Measurements from ENCODE around the gene CMAS. TPM values are rescaled to one million over a fixed set of nuclear protein-coding genes. Genes with fewer than 3 reads are reported as not detected.
"Not testable (repeated sequence)": the region's sequence is repeated elsewhere in the genome, so short reads cannot be mapped to it uniquely, and the experiment has no call there.

The CMAS gene
- total RNA-seq, 1 experiment from 2014 or later = 41.5 TPM

DNA sequence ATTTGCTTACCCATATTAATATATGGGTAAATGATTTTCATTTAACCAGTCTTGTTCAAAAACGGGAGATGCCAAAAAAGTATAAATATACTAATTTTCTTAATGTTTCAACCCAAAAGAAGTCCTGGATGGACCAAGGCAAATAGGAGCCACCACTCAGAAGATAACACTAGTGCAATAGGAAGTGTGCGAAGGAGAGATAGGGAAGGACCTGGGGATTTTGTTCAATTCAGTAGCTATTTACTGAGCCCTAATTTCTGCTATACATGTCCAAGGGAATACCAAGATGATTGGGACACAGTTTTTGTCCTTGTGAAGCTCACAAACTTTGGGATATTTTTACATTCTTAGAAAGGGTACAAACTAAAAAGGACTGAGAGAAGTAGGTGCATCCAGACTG is 1.5 kb downstream of the CMAS start:
- TSS peak; percentile 32 for BruUV-seq (replicated peaks)
- intact Hi-C loops (cut with micrococcal nuclease) = no loop called here
- POLR2A ChIA-PET = interaction anchor here (0.9 to 3.0 kb wide), 8 partner anchors 9 to 581 kb away, joined by 3 to 23 read pairs (median 4); no protein-coding TSS in a partner anchor
- Mint-ChIP-seq H3K9me3 (ENCODE audit: unreplicated experiment) (no peaks in the 10 kb centered on the region), H3K27me3 (ENCODE audit: insufficient read depth, unreplicated experiment) (no peaks in the 10 kb centered on the region), H3K4me1 (ENCODE audit: insufficient read depth, unreplicated experiment) (peaks cover 32% of the 10 kb centered on the region), H3K4me3 (ENCODE audit: unreplicated experiment) (peak overlapping the region; percentile 86), H3K27ac (ENCODE audit: low read depth, unreplicated experiment) (peak overlapping the region; percentile 66), H3K36me3 (ENCODE audit: insufficient read depth, unreplicated experiment) (peaks cover 10% of the 10 kb centered on the region)
- CTCF ChIA-PET = no interaction called here
- no peak for DNase-seq (ENCODE audit: unreplicated experiment)
- TF ChIP-seq CTCF (IDR thresholded peaks at IDR 0.05; ENCODE audit: unreplicated experiment) = no peak

DNA sequence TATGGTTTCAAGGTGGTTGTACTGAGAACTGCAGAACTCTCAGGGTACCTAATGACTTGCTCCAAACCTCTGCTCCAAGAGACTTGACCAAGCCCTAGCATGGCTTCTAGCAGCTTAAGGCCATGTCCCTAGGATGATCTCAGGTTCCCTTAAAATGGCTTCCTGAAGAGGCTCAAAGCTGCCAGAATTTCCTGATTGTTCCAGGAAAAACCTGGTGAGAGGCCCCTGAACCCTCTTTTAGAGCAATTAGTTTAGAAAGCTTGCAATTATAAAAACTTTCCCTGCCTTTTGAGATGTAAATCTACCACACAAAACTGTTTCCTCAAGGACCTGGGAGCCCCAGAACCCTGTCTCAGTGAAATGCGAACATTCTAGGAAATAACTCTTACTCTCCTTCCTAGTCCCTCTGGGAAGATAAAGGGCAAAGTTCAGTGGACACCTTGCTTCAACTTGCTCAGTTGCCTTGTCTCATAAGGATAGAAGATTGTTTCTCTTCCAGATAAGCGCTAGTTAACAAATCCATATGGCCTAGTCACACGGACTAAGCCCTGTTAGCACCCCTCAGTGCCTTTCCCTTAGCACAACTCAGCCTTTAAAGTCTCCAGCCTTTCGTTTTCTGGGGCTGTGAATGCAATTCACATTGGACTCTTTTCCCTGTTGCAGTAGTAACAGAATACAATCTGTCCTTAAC is 2.5 kb downstream of the CMAS start:
- no peak overlapping the region for H3K27ac Mint-ChIP-seq (ENCODE audit: low read depth, unreplicated experiment)
- peaks cover 22% of the 10 kb centered on the region for H3K4me1 Mint-ChIP-seq (ENCODE audit: insufficient read depth, unreplicated experiment)
- intact Hi-C loops (cut with micrococcal nuclease) = no loop called here
- no peak overlapping the region for H3K4me3 Mint-ChIP-seq (ENCODE audit: unreplicated experiment)
- ChIA-PET CTCF (no interaction called here), POLR2A (interaction anchor here (2.0 kb wide), 1 partner anchor 580 kb away, joined by 5 read pairs; no protein-coding TSS in a partner anchor)
- peaks cover 10% of the 10 kb centered on the region for H3K36me3 Mint-ChIP-seq (ENCODE audit: insufficient read depth, unreplicated experiment)
- DNase-seq (ENCODE audit: unreplicated experiment) = no peak
- no peaks in the 10 kb centered on the region for H3K9me3 Mint-ChIP-seq (ENCODE audit: unreplicated experiment)
- no peaks in the 10 kb centered on the region for H3K27me3 Mint-ChIP-seq (ENCODE audit: insufficient read depth, unreplicated experiment)
- BruUV-seq (replicated peaks) = no TSS peak
- no peak for TF ChIP-seq CTCF (IDR thresholded peaks at IDR 0.05; ENCODE audit: unreplicated experiment)

DNA sequence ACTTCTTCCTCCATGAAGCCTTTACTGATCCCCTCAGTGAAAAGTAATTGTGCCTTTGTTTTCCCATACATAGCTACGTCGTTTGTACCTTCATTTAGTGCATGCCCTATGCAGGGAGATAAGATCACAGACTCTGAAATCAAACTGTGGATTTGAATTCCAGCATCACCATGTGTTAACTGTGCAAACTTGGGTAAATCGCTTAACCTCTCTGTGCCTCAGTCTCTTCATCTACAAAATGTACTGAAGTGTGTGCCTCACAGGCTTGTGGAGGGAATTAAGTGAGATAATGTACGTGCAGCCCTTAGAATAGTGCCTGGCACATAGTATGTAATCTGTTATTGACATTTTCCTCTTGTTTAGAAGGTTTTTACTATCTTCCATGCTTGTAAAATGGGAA is 4.1 kb downstream of the CMAS start:
- TF ChIP-seq CTCF (IDR thresholded peaks at IDR 0.05; ENCODE audit: unreplicated experiment) = no peak
- no peak overlapping the region for H3K4me3 Mint-ChIP-seq (ENCODE audit: unreplicated experiment)
- ChIA-PET CTCF (interaction anchor here (0.6 to 1.7 kb wide), 3 partner anchors 31 to 802 kb away, joined by 3 read pairs; no protein-coding TSS in a partner anchor), POLR2A (interaction anchor here (0.6 to 2.0 kb wide), 2 partner anchors 10 to 1207 kb away, joined by 3 to 8 read pairs; no protein-coding TSS in a partner anchor)
- no peak for DNase-seq (ENCODE audit: unreplicated experiment)
- peaks cover 10% of the 10 kb centered on the region for H3K36me3 Mint-ChIP-seq (ENCODE audit: insufficient read depth, unreplicated experiment)
- H3K27ac Mint-ChIP-seq (ENCODE audit: low read depth, unreplicated experiment) = no peak overlapping the region
- peaks cover 16% of the 10 kb centered on the region for H3K4me1 Mint-ChIP-seq (ENCODE audit: insufficient read depth, unreplicated experiment)
- intact Hi-C loops (cut with micrococcal nuclease) = no loop called here
- H3K9me3 Mint-ChIP-seq (ENCODE audit: unreplicated experiment) = no peaks in the 10 kb centered on the region
- no peaks in the 10 kb centered on the region for H3K27me3 Mint-ChIP-seq (ENCODE audit: insufficient read depth, unreplicated experiment)
- BruUV-seq (replicated peaks) = no TSS peak

DNA sequence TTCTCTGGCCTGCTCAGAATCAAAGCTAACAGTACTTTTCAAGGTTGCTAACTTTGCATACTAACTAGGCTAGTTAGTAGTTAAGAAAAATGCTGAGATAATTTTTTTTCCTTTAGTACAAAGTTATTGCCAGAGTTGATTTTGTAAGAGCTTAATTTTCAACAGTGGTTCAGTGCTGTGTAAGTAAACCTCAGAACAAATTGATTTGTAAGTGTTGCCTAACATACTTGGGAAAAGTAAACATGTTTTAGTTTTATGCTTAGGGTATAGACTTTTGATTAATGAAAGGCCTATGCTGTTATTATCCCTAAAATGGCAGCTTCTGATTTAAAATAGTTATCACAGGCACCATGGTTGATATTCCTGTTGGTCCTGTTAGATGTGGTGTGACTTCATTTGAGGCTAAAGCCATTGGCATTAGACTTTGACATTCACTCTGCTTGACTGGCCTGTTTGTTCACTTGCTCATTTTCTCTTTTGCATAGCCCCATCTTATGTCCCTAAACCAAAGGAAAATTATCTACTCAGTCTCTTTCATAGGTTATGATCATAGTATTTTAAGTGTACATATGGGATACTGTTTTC is 5.2 kb downstream of the CMAS start:
- H3K9me3 Mint-ChIP-seq (ENCODE audit: unreplicated experiment) = no peaks in the 10 kb centered on the region
- no peak for TF ChIP-seq CTCF (IDR thresholded peaks at IDR 0.05; ENCODE audit: unreplicated experiment)
- H3K4me1 Mint-ChIP-seq (ENCODE audit: insufficient read depth, unreplicated experiment) = peaks cover 16% of the 10 kb centered on the region
- no peaks in the 10 kb centered on the region for H3K27me3 Mint-ChIP-seq (ENCODE audit: insufficient read depth, unreplicated experiment)
- no peak overlapping the region for H3K4me3 Mint-ChIP-seq (ENCODE audit: unreplicated experiment)
- CTCF ChIA-PET = interaction anchor here (0.6 to 1.4 kb wide), 6 partner anchors 11 to 411 kb away, joined by 3 to 6 read pairs (median 3); no protein-coding TSS in a partner anchor
- POLR2A ChIA-PET = interaction anchor here (0.8 to 2.0 kb wide), 2 partner anchors 9 kb away, joined by 3 to 8 read pairs; no protein-coding TSS in a partner anchor
- DNase-seq (ENCODE audit: unreplicated experiment) = no peak
- no peak overlapping the region for H3K27ac Mint-ChIP-seq (ENCODE audit: low read depth, unreplicated experiment)
- no TSS peak for BruUV-seq (replicated peaks)
- intact Hi-C loops (cut with micrococcal nuclease) = no loop called here
- peaks cover 16% of the 10 kb centered on the region for H3K36me3 Mint-ChIP-seq (ENCODE audit: insufficient read depth, unreplicated experiment)

DNA sequence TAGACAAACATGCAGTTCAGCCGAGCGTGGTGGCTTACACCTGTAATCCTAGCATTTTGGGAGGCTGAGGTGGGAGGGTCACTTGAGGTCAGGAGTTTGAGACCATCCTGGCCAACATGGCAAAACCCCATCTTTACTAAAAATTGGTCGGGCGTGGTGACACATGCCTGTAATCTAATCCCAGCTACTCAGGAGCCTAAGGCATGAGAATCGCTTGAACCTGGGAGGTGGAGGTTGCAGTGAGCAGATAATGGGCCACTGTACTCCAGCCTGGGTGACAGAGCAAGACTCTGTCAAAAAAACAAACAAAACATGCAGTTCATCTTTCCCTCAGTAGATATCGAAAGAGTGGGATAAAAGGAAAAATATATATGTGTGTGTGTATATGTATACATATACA is 7.0 kb downstream of the CMAS start:
- H3K27me3 Mint-ChIP-seq (ENCODE audit: insufficient read depth, unreplicated experiment); H3K9me3 Mint-ChIP-seq (ENCODE audit: unreplicated experiment); intact Hi-C loops (cut with micrococcal nuclease); BruUV-seq (replicated peaks); H3K27ac Mint-ChIP-seq (ENCODE audit: low read depth, unreplicated experiment); DNase-seq (ENCODE audit: unreplicated experiment); H3K4me1 Mint-ChIP-seq (ENCODE audit: insufficient read depth, unreplicated experiment); H3K4me3 Mint-ChIP-seq (ENCODE audit: unreplicated experiment): not testable (repeated sequence)
- H3K36me3 Mint-ChIP-seq (ENCODE audit: insufficient read depth, unreplicated experiment) = peaks cover 28% of the 10 kb centered on the region
- ChIA-PET POLR2A (interaction anchor here (0.7 kb wide), 1 partner anchor 10 kb away, joined by 3 read pairs; no protein-coding TSS in a partner anchor), CTCF (interaction anchor here (0.7 kb wide), 1 partner anchor 343 kb away, joined by 4 read pairs; no protein-coding TSS in a partner anchor)

Data from MCF 10A (cell line).